Measurements from ENCODE around the gene CDCP1. TPM values are rescaled to one million over a fixed set of nuclear protein-coding genes. Genes with fewer than 3 reads are reported as not detected.

The CDCP1 gene
- total RNA-seq, 1 donor from 2014 or later, result not detected

- Mint-ChIP-seq H3K9me3 (no peaks in the 10 kb centered on the region), H3K4me1 (peaks cover 5% of the 10 kb centered on the region), H3K4me3 (no peak overlapping the region), H3K36me3 (ENCODE audit: low read depth) (no peaks in the 10 kb centered on the region), H3K27me3 (ENCODE audit: low read depth) (no peaks in the 10 kb centered on the region), H3K27ac (ENCODE audit: unreplicated experiment) (no peak overlapping the region)
- TF ChIP-seq CTCF (conservative IDR thresholded peaks at IDR 0.05), result no peak
- DNase-seq (ENCODE audit: low read depth, low spot score), result no peak
Measured at GRCh38 chr3:45179163-45179562, 33.0 kb upstream of the CDCP1 start.

- no peak for TF ChIP-seq CTCF (conservative IDR thresholded peaks at IDR 0.05)
- no peaks in the 10 kb centered on the region for H3K9me3 Mint-ChIP-seq
- no peak overlapping the region for H3K27ac Mint-ChIP-seq (ENCODE audit: unreplicated experiment)
- peaks cover 5% of the 10 kb centered on the region for H3K4me1 Mint-ChIP-seq
- no peaks in the 10 kb centered on the region for H3K36me3 Mint-ChIP-seq (ENCODE audit: low read depth)
- no peak overlapping the region for H3K4me3 Mint-ChIP-seq
- DNase-seq (ENCODE audit: low read depth, low spot score), result no peak
- no peaks in the 10 kb centered on the region for H3K27me3 Mint-ChIP-seq (ENCODE audit: low read depth)
Measured at GRCh38 chr3:45178183-45179023, 32.2 kb upstream of the CDCP1 start.

- no peak for DNase-seq (ENCODE audit: low read depth, low spot score)
- no peak overlapping the region for H3K27ac Mint-ChIP-seq (ENCODE audit: unreplicated experiment)
Measured at GRCh38 chr3:45176912-45177311, 30.7 kb upstream of the CDCP1 start.

GRCh38 chr3:45174234-45174633 is 28.1 kb upstream of the CDCP1 start:
- Mint-ChIP-seq H3K4me1 (peaks cover 10% of the 10 kb centered on the region), H3K27me3 (ENCODE audit: low read depth) (no peaks in the 10 kb centered on the region)
- TF ChIP-seq CTCF (conservative IDR thresholded peaks at IDR 0.05), result no peak

More at GRCh38 chr3:45176912-45177311, 30.7 kb upstream of the CDCP1 start:
- H3K27me3 Mint-ChIP-seq (ENCODE audit: low read depth), result no peaks in the 10 kb centered on the region
- H3K9me3 Mint-ChIP-seq, result no peaks in the 10 kb centered on the region
- H3K36me3 Mint-ChIP-seq (ENCODE audit: low read depth), result no peaks in the 10 kb centered on the region
- no peak overlapping the region for H3K4me3 Mint-ChIP-seq
- H3K4me1 Mint-ChIP-seq, result no peaks in the 10 kb centered on the region
- no peak for TF ChIP-seq CTCF (conservative IDR thresholded peaks at IDR 0.05)

GRCh38 chr3:45173776-45174175 is 27.6 kb upstream of the CDCP1 start:
- H3K9me3 Mint-ChIP-seq, result no peaks in the 10 kb centered on the region
- no peak overlapping the region for H3K27ac Mint-ChIP-seq (ENCODE audit: unreplicated experiment)
- no peak for DNase-seq (ENCODE audit: low read depth, low spot score)
- H3K4me1 Mint-ChIP-seq, result peaks cover 13% of the 10 kb centered on the region
- no peak for TF ChIP-seq CTCF (conservative IDR thresholded peaks at IDR 0.05)
- no peak overlapping the region for H3K4me3 Mint-ChIP-seq
- no peaks in the 10 kb centered on the region for H3K27me3 Mint-ChIP-seq (ENCODE audit: low read depth)
- H3K36me3 Mint-ChIP-seq (ENCODE audit: low read depth), result no peaks in the 10 kb centered on the region

More at GRCh38 chr3:45174234-45174633, 28.1 kb upstream of the CDCP1 start:
- H3K4me3 Mint-ChIP-seq, result no peak overlapping the region
- H3K36me3 Mint-ChIP-seq (ENCODE audit: low read depth), result no peaks in the 10 kb centered on the region
- no peak for DNase-seq (ENCODE audit: low read depth, low spot score)
- no peaks in the 10 kb centered on the region for H3K9me3 Mint-ChIP-seq
- H3K27ac Mint-ChIP-seq (ENCODE audit: unreplicated experiment), result no peak overlapping the region

All from neural crest cell (in vitro differentiated cells).